ENCODE measurements around the gene RAB3B.

The RAB3B gene

GRCh38 chr1:52003877-52004276, 13.4 kb upstream of the RAB3B start:
- H3F3A ChIP-seq (ENCODE audit: low read depth) = no peaks in the 10 kb centered on the region
- H3K9me3 ChIP-seq (ENCODE audit: insufficient read depth, low read depth, low read length) = no peaks in the 10 kb centered on the region
- H3K4me1 ChIP-seq (ENCODE audit: insufficient read depth, low read length, poor library complexity, severe bottlenecking) = no peaks in the 10 kb centered on the region
- H3K4me3 ChIP-seq (ENCODE audit: low read length, poor library complexity, severe bottlenecking) = no peak overlapping the region
- no peak overlapping the region for H3K4me2 ChIP-seq (ENCODE audit: low read depth, low read length, poor library complexity, severe bottlenecking)
- H3K79me2 ChIP-seq (ENCODE audit: insufficient read depth, low read length) = no peaks in the 10 kb centered on the region
- H3K9me2 ChIP-seq (replicated peaks; ENCODE audit: low read depth, low read length) = no peaks in the 10 kb centered on the region
- no peaks in the 10 kb centered on the region for H3K36me3 ChIP-seq (ENCODE audit: insufficient read depth, low read length)
- H3K9ac ChIP-seq (ENCODE audit: low read depth, low read length, poor library complexity, severe bottlenecking) = no peak overlapping the region
- no peaks in the 10 kb centered on the region for H4K20me1 ChIP-seq (ENCODE audit: insufficient read depth, low read length, poor library complexity, severe bottlenecking)
- no peak overlapping the region for H2AFZ ChIP-seq (ENCODE audit: low read length)
- H3K27me3 ChIP-seq (ENCODE audit: insufficient read depth, low read length, poor library complexity, severe bottlenecking) = no peaks in the 10 kb centered on the region
- TF ChIP-seq EZH2phosphoT487 (IDR thresholded peaks at IDR 0.05; ENCODE audit: borderline replicate concordance) (no peak), CTCF (conservative IDR thresholded peaks at IDR 0.05; ENCODE audit: low read length) (no peak)

GRCh38 chr1:52002038-52002917, 11.8 kb upstream of the RAB3B start:
- Histone ChIP-seq H3K9me2 (replicated peaks; ENCODE audit: low read depth, low read length) (no peaks in the 10 kb centered on the region), H4K20me1 (ENCODE audit: insufficient read depth, low read length, poor library complexity, severe bottlenecking) (no peaks in the 10 kb centered on the region), H3F3A (ENCODE audit: low read depth) (no peaks in the 10 kb centered on the region), H3K9me3 (ENCODE audit: insufficient read depth, low read depth, low read length) (no peaks in the 10 kb centered on the region), H2AFZ (ENCODE audit: low read length) (no peak overlapping the region), H3K9ac (ENCODE audit: low read depth, low read length, poor library complexity, severe bottlenecking) (no peak overlapping the region), H3K4me1 (ENCODE audit: insufficient read depth, low read length, poor library complexity, severe bottlenecking) (no peaks in the 10 kb centered on the region), H3K36me3 (ENCODE audit: insufficient read depth, low read length) (no peaks in the 10 kb centered on the region), H3K4me2 (ENCODE audit: low read depth, low read length, poor library complexity, severe bottlenecking) (no peak overlapping the region), H3K79me2 (ENCODE audit: insufficient read depth, low read length) (no peaks in the 10 kb centered on the region), H3K4me3 (ENCODE audit: low read length, poor library complexity, severe bottlenecking) (no peak overlapping the region), H3K27me3 (ENCODE audit: insufficient read depth, low read length, poor library complexity, severe bottlenecking) (no peaks in the 10 kb centered on the region)
- TF ChIP-seq CTCF (conservative IDR thresholded peaks at IDR 0.05; ENCODE audit: low read length) (peak; percentile 97), EZH2phosphoT487 (IDR thresholded peaks at IDR 0.05; ENCODE audit: borderline replicate concordance) (no peak)

GRCh38 chr1:51998701-51999100, 8.2 kb upstream of the RAB3B start:
- Histone ChIP-seq H2AFZ (ENCODE audit: low read length) (no peak overlapping the region), H3K79me2 (ENCODE audit: insufficient read depth, low read length) (no peaks in the 10 kb centered on the region), H3K36me3 (ENCODE audit: insufficient read depth, low read length) (no peaks in the 10 kb centered on the region)

More at GRCh38 chr1:51998701-51999100, 8.2 kb upstream of the RAB3B start:
- Histone ChIP-seq H3K4me3 (ENCODE audit: low read length, poor library complexity, severe bottlenecking) (no peak overlapping the region), H3K9ac (ENCODE audit: low read depth, low read length, poor library complexity, severe bottlenecking) (no peak overlapping the region), H3F3A (ENCODE audit: low read depth) (no peaks in the 10 kb centered on the region), H3K9me3 (ENCODE audit: insufficient read depth, low read depth, low read length) (no peaks in the 10 kb centered on the region), H3K27me3 (ENCODE audit: insufficient read depth, low read length, poor library complexity, severe bottlenecking) (no peaks in the 10 kb centered on the region), H3K9me2 (replicated peaks; ENCODE audit: low read depth, low read length) (no peaks in the 10 kb centered on the region), H3K4me1 (ENCODE audit: insufficient read depth, low read length, poor library complexity, severe bottlenecking) (no peaks in the 10 kb centered on the region), H4K20me1 (ENCODE audit: insufficient read depth, low read length, poor library complexity, severe bottlenecking) (no peaks in the 10 kb centered on the region), H3K4me2 (ENCODE audit: low read depth, low read length, poor library complexity, severe bottlenecking) (no peak overlapping the region)
- TF ChIP-seq CTCF (conservative IDR thresholded peaks at IDR 0.05; ENCODE audit: low read length) = no peak
- no peak for TF ChIP-seq EZH2phosphoT487 (IDR thresholded peaks at IDR 0.05; ENCODE audit: borderline replicate concordance)

Data from Loucy (cell line).